Epidermal melanocyte (primary cell): ENCODE results near the gene GOLGA6L6.
"Not testable (repeated sequence)": the region's sequence is repeated elsewhere in the genome, so short reads cannot be mapped to it uniquely, and the experiment has no call there.

Source experiments
- DNase-seq: peaks from one replicate; pipeline ENCODE4 v3.0.0; 2011; ENCODE audit warnings: low spot score; ENCODE audit not compliant: insufficient read length

GOLGA6L6 gene

DNA sequence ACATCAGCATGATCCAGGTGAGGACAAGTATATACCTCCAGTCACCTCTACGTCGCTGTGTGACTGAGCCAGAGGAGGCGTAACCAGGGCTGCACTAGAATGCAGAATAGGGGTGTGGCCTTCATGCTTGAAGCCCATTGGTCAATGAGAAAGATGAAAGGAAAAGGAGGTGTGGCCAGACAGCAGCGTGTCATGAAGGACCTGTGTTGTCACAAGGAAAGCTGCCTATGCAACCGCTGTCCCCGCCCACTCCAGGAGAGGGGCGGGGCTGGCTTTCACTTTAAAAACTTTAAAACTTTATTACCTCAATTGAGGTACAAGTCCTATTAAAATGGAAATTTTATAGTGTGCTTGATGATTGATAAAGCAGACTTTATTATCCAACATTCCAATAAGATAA, at the start of gene GOLGA6L6:
Gene GOLGA6L6, minus strand, starts transcription at position 101 of the 400 bp plus-strand sequence. Its CDS starts 91 bp downstream, at position 10.
- not testable (repeated sequence) for DNase-seq

DNA sequence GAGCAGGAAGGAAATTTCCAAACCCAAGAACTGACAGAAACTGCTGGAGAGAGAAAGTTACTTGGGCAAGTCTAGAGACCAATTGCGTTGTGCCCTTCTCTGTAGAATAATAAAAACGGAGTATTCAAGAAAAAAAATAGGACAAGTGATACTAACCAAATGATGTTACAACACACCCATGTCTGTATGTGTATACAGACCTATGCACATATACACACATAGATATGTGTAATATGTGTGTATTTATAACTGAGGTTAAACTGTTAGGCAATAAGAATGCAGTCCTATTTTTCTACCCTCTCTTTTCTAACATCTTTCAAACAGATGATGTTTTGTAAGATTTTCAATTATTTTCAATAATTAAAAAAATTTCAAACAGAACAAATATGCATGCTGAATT, 48.5 kb upstream of the GOLGA6L6 start:
- DNase-seq: not testable (repeated sequence)

DNA sequence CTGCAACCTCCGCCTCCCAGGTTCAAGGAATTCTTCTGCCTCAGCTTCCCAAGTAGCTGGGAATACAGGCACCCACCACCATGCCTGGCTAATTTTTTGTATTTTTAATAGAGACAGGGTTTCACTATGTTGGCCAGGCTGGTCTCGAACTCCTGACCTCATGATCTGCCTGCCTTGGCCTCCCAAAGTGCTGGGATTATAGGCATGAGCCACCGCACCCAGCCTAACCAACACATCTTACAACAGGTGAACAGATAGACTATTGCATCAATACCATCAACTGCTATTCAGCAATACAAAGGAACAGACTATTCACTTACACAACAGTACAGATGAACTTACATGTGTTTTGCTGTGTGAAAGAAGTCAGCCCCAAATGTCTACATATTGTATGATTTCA, 45.2 kb upstream of the GOLGA6L6 start:
- not testable (repeated sequence) for DNase-seq

- not testable (repeated sequence) for DNase-seq
Measured at GRCh38 chr15:20582726-20583115, 41.1 kb upstream of the GOLGA6L6 start.

GRCh38 chr15:20582109-20582725, 40.6 kb upstream of the GOLGA6L6 start:
- not testable (repeated sequence) for DNase-seq

GRCh38 chr15:20581261-20582108, 39.9 kb upstream of the GOLGA6L6 start:
- not testable (repeated sequence) for DNase-seq

GRCh38 chr15:20579662-20580061, 38.1 kb upstream of the GOLGA6L6 start:
- DNase-seq: not testable (repeated sequence)

- not testable (repeated sequence) for DNase-seq
Measured at GRCh38 chr15:20551289-20551688, 9.7 kb upstream of the GOLGA6L6 start.

DNA sequence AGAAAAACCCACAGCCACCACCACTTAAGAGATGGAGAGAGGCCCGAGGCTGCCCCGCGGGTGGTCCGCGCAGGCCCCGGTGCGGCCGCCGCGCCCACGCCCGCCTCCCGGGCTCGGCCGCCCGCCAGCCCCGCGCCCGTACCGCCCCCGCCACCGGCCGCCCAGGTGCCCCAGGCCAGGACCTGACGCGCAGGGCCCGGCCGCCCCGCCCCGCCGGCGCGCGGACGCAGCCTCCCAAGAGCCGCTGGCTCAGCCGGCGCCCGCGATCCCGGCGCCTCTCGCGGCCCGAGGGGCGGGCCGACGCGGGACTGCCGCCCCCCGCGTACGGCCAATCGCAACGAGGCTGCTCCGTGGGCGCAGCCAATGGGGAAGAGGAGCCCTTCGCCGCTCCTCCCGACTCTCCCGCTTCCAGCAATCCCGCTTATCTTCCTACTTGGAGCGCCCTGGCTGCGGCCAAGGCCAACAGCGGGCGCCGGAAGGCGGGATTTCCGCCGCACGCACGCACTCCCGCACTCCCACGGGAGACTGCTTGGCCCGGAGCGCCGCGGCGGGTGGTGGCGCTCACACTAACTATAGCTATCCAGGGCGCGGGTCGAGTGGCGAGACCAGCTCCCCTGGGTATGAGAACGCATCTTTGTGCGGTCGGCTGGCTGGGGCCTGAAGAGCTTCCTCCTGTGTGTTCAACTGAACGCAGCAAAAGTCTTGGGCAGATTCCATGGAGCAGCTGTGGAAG, 35.5 kb downstream of the GOLGA6L6 start:
- not testable (repeated sequence) for DNase-seq

DNA sequence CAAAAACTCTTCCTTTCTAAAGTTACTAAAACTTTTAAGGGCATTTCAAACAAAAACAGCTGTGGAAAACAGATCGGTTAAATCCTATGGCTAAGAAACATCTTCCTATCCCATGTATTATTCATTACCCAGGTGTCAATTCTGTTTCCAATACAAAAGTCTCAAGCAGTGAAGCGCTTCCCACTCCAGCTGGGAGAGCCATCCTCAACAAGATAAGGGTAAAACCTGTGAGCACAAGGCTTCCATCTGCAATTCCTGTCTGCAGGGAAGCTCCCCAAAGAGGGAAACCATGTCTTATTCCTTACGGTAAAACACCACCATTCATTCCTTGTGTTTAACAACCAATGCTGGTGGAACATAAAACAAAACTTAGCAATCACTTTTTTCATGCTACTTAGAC, 38.8 kb downstream of the GOLGA6L6 start:
- DNase-seq: not testable (repeated sequence)

DNA sequence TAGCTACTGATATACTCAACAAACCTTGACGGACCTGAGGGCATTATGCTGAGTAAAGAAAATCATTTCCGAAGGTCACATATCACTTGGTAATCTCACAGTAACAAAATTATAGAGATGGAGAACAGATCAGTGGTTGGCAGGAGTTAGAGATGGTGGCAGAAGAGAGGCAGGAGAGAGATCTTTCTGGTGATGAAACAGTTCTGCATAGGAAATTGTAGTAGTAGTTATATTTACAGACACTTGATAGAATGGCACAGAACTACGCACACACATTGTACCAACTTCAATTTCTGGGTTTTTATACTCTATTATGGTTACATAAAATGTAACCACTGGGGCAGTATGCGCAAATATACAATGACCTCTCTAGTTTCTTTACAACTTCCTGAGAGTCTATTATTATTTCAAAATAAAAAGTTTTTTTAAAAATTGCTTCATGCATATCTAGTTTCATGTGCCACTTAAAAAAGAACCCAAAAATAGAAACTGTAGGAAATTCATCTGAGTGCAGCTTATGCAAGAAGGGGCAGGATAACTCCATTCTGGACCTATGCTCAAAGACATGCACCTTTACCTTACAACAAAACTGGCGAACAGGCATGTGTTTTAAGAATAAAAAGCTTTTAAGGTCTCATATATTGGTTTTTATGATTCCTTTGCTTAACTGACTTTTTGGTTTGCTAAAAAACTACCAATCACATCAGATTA, 39.9 kb downstream of the GOLGA6L6 start:
- DNase-seq: not testable (repeated sequence)

DNA sequence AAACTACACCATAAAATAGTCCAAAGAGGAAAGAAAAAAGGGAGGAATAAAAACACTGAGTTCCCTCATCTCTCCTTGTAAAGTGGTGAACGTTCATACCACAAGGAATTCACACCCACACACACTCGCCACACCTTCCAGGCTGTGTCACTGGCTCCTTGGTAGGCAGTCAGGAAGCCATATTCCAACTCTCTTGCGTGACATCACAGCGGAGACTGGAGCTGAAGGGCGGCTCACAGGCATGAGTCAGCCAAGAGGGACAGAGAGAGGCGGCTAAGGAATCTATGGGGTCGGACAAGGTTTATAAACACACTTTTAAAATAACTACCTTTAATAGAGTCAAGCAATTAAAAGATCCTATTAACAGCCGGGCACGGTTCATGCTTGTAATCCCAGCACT, 43.8 kb downstream of the GOLGA6L6 start:
- not testable (repeated sequence) for DNase-seq

GRCh38 chr15:20493035-20493434, 48.6 kb downstream of the GOLGA6L6 start:
- not testable (repeated sequence) for DNase-seq

DNA sequence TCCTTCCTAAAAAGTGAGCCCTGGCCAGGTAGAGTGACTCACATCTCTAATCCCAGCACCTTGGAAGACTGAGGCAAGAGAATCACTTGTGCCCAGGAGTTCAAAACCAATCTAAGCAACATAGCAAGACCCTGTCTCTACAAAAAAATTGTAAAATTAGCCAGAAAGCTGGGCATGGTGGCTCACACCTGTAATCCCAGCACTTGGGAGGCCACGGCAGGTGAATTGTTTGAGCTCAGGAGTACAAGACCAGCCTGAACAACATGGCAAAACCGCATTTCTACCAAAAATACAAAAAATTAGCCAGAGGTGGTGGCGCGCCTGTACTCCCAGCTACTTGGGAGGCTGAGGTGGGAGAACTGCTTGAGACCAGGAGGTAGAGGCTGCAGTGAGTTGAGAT, 49.0 kb downstream of the GOLGA6L6 start:
- not testable (repeated sequence) for DNase-seq

DNA sequence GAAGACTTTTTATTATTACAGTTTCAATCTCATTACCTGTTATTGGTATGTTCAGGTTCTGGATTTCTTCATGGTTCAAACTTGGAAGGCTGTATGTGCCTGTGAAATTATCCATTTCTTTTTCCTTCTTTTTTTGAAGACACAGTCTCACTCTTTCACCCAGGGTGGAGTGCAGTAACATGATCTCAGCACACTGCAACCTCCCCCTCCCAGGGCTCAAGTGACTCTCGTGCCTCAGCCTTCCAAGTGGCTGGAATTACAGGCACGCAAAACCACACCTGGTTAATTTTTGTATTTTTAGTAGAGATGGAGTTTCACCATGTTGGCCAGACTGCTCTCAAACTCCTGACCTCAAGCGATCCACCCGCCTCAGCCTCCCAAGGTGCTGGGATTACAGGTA, 52.3 kb downstream of the GOLGA6L6 start:
- not testable (repeated sequence) for DNase-seq
